Measurements from ENCODE around the gene RFPL3. TPM values are rescaled to one million over a fixed set of nuclear protein-coding genes. Genes with fewer than 3 reads are reported as not detected.

RFPL3 gene
- total and polyA plus RNA-seq, 8 donors: 0.21 TPM; not detected in 7

DNA sequence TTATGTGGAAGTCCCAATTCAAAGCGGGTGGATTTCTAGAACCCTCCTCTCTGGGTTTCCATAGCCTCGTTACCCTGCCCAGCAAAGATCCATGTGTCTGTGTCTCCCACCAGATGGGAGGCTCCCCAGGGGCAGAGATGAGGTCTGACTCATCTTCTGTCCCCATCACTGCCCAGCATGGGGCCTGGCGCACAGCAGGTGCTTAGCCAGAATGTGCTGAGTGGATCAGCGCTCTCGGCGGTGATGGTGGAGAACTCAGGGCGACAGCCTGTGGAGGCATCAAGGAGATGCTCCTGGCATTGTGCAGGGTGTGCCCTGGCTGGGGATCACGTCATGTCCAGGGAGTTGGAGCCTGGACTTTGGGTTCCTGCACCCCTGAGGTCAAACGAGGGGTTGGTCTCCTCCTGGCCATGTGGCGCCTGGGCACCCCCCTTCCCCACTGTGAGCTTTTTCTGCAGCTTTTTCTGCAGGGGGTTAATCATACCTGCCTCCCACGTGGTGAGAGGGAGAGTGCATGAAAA, 46.1 kb upstream of the RFPL3 start:
- ATAC-seq: no peak
- no peak overlapping the region for H3K27ac ChIP-seq
- FAIRE-seq: no peak
- TF ChIP-seq CTCF (IDR thresholded peaks at IDR 0.05): no peak
- H3K4me3 ChIP-seq: no peak overlapping the region
- 56 to 70% methylated on average over 11 of the region's 11 CpGs for WGBS, 2 donors
- DNase-seq: no peak
- H3K9me3 ChIP-seq: no peaks in the 10 kb centered on the region
- intact Hi-C loops (cut with DNase I): no loop called here
- H3K27me3 ChIP-seq: no peaks in the 10 kb centered on the region
- H3K36me3 ChIP-seq: no peaks in the 10 kb centered on the region
- H3K4me1 ChIP-seq: no peaks in the 10 kb centered on the region

- FAIRE-seq (no peak), DNase-seq (no peak), ATAC-seq (no peak)
- Histone ChIP-seq H3K27me3 (no peaks in the 10 kb centered on the region), H3K4me3 (no peak overlapping the region), H3K9me3 (no peaks in the 10 kb centered on the region), H3K36me3 (no peaks in the 10 kb centered on the region), H3K27ac (no peak overlapping the region), H3K4me1 (no peaks in the 10 kb centered on the region)
- TF ChIP-seq CTCF (IDR thresholded peaks at IDR 0.05): no peak
- WGBS, 2 donors: 60 to 69% methylated on average over 4 of the region's 4 CpGs
- intact Hi-C loops (cut with DNase I): no loop called here
These were observed 44.9 kb upstream of the RFPL3 start for GRCh38 chr22:32312748-32313147.

GRCh38 chr22:32313532-32313931, 44.1 kb upstream of the RFPL3 start:
- no peaks in the 10 kb centered on the region for H3K36me3 ChIP-seq
- TF ChIP-seq CTCF (IDR thresholded peaks at IDR 0.05): no peak
- H3K4me3 ChIP-seq: no peak overlapping the region
- DNase-seq (no peak), FAIRE-seq (no peak), ATAC-seq (no peak)
- H3K9me3 ChIP-seq: no peaks in the 10 kb centered on the region
- no peaks in the 10 kb centered on the region for H3K4me1 ChIP-seq
- no peaks in the 10 kb centered on the region for H3K27me3 ChIP-seq
- H3K27ac ChIP-seq: no peak overlapping the region
- intact Hi-C loops (cut with DNase I): no loop called here

DNA sequence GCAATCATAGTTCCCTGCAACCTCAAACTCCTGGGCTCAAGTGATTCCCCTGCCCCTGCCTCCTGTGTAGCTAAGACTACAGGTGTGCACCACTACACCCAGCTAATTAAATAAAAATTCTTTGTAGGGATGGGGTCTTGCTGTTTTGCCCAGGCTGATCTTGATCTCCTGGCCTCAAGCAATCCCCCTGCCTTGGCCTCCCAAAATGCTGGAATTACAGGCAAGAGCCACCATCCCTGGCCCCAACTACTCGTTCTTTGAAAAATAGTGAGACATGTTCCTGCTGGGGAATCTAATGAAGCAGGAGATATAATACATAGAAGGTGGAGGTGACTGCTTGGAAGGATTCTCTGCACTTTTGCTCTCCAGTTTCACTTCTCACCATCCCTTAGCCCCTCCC, 40.1 kb upstream of the RFPL3 start:
- Histone ChIP-seq H3K36me3 (no peaks in the 10 kb centered on the region), H3K4me1 (no peaks in the 10 kb centered on the region), H3K27ac (no peak overlapping the region), H3K4me3 (no peak overlapping the region), H3K27me3 (no peaks in the 10 kb centered on the region), H3K9me3 (no peaks in the 10 kb centered on the region)
- WGBS, 2 donors: 40 to 45% methylated on average over 1 of the region's 1 CpG
- DNase-seq (no peak), ATAC-seq (no peak), FAIRE-seq (no peak)
- intact Hi-C loops (cut with DNase I): no loop called here
- no peak for TF ChIP-seq CTCF (IDR thresholded peaks at IDR 0.05)

DNA sequence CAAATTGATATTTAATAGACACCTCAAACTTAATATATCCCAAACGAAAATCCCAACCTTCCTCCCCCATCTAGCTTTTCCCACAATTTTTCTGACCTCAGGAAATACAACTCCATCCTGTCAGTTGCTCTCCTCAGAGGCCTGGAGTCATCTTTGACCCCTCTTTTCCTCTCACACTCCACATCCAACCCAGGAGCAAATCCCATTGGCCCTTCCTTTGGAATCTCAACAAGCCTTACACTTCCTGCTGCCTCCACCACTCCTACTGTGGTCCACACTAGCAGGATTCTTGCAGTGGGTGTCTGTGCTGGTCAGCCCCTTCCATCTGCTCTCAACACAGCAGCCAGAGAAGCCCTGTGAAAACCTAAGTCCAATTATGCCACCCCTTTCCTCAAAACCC, 39.3 kb upstream of the RFPL3 start:
- Histone ChIP-seq H3K9me3 (no peaks in the 10 kb centered on the region), H3K27ac (no peak overlapping the region), H3K36me3 (no peaks in the 10 kb centered on the region), H3K4me1 (no peaks in the 10 kb centered on the region), H3K4me3 (no peak overlapping the region), H3K27me3 (no peaks in the 10 kb centered on the region)
- no peak for TF ChIP-seq CTCF (IDR thresholded peaks at IDR 0.05)
- FAIRE-seq (no peak), DNase-seq (no peak), ATAC-seq (no peak)
- 22 to 35% methylated on average over 1 of the region's 1 CpG for WGBS, 2 donors
- intact Hi-C loops (cut with DNase I): no loop called here
